Mammary microvascular endothelial cell (primary cell): ENCODE data around the gene PGBD1. TPM values are rescaled to one million over a fixed set of nuclear protein-coding genes. Genes with fewer than 3 reads are reported as not detected.

Experiments used
- total RNA-seq: library from RNA; depleted of rRNA; stranded (reverse); fragments of >200 nt; gene quantifications from 2 replicates; pipeline ENCODE4 v1.2.3, GENCODE V29; 2015

PGBD1 gene, protein sequence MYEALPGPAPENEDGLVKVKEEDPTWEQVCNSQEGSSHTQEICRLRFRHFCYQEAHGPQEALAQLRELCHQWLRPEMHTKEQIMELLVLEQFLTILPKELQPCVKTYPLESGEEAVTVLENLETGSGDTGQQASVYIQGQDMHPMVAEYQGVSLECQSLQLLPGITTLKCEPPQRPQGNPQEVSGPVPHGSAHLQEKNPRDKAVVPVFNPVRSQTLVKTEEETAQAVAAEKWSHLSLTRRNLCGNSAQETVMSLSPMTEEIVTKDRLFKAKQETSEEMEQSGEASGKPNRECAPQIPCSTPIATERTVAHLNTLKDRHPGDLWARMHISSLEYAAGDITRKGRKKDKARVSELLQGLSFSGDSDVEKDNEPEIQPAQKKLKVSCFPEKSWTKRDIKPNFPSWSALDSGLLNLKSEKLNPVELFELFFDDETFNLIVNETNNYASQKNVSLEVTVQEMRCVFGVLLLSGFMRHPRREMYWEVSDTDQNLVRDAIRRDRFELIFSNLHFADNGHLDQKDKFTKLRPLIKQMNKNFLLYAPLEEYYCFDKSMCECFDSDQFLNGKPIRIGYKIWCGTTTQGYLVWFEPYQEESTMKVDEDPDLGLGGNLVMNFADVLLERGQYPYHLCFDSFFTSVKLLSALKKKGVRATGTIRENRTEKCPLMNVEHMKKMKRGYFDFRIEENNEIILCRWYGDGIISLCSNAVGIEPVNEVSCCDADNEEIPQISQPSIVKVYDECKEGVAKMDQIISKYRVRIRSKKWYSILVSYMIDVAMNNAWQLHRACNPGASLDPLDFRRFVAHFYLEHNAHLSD
- 6.7 and 8.0 TPM in 2 replicates for total RNA-seq

GRCh38 chr6:28281288-28282064, at the start of gene PGBD1:
Gene PGBD1 (plus strand): TSS chr6:28281572. CDS start chr6:28283814, 2,242 bp downstream.

DNA sequence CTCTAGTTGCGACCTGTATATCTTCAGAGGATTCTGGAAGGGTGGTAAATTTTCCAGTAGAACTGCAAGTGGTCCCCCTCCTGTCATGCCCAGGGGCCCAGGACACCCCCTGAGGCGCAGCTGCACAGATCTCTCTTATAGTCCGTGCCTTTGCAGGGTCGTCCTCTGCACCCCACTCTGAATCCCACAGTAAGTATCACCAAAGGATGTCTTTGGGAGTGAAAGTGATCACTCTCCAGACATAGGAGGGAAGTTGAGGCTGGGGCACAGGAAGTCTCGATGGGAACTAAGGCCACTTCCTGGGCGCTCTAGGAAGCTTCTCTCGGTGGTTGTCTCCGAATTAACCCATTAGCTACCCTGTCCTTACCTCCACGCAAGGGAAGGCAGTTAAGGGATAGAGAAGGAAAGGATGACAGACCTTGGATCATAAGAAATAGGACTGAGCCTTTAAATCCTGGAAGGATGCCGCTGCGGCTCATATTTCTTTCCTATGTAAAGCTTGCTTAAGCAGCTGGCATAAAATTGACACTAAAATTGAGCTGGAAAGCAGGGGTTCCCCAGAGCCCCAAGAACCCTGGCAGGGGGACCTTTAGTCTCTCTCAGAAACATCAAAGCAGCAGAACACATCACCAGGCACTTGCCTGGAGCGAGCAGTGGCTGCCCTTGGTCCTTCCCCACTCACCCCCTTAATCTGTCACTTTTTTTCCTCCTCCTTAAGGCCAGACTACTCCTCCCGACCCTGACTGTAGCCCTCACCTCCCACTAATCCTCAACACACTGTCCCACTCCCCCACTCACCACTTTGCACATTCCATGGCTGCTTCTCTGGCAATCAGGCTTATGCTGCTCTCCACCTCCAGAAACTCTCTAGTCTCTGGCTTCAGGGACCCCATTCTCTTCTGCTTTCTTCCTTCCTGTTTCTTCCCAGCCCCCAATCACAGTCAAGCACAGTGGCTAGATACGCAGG, 29.1 kb upstream of the PGBD1 start, which contains the start of gene ZKSCAN4:
Gene ZKSCAN4 (minus strand): TSS at position 261 of the 967 bp plus-strand sequence. CDS start 289 bp downstream, outside the sequence.

DNA sequence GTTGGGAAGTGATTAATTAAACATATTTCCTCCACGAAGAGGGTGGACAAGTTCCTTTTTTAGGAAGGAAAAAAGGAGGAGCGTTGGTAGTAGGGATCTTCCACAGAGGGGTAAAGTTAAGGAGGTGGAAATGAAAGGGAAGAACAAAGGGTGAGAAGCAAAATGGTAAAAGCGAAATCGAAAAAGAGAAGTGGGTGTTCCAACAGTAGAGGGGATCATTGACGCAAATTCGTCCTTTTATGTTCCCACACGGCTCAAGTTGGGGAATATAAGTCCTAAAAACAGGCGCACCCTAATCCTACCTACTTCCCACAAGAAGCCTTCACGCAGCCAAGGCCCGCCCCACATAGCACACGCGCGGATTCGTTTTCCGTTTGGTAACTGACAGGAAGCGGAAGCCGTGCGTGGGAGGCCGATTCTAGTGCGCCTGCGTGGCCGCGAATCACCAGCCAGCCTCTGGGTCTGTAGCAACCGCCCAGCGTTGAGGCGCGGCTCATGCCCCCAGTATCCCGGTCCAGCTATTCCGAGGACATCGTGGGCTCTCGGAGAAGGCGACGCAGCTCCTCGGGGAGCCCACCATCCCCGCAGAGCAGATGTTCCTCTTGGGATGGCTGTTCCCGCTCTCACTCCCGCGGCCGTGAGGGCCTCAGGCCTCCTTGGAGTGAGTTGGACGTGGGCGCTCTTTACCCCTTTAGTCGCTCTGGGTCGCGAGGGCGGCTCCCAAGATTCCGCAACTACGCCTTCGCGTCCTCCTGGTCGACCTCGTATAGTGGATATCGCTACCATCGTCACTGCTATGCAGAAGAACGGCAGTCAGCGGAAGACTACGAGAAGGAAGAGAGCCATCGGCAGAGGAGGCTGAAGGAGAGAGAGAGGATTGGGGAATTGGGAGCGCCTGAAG, 22.2 kb upstream of the PGBD1 start, which contains the start of gene NKAPL:
Gene NKAPL (plus strand): TSS at position 421 of the 901 bp plus-strand sequence. CDS start 75 bp downstream, at position 496.

GRCh38 chr6:28266962-28267694, 14.2 kb upstream of the PGBD1 start, which contains the start of gene ZSCAN26:
Gene ZSCAN26 (plus strand): TSS chr6:28267143. CDS start chr6:28271920, 4,777 bp downstream.

GRCh38 chr6:28335564-28336283, 54.4 kb downstream of the PGBD1 start, which contains the start of gene ZSCAN31:
Gene ZSCAN31 (minus strand): TSS chr6:28336148. CDS start chr6:28329683, 6,465 bp downstream.

GRCh38 chr6:28349892-28350737, 68.7 kb downstream of the PGBD1 start, which contains the start of gene ZKSCAN3:
Gene ZKSCAN3 (plus strand): TSS chr6:28349947. CDS start chr6:28359587, 9,640 bp downstream.

Other genes starting within 250 kb of the PGBD1 start
- 0.20 and 0.49 TPM in 2 replicates for gene ZNF165, start 201.0 kb upstream of the PGBD1 start, total RNA-seq
- 2.9 and 3.4 TPM in 2 replicates for gene ZSCAN16, start 157.0 kb upstream of the PGBD1 start, total RNA-seq
- 5.5 and 7.0 TPM in 2 replicates for gene ZKSCAN8, start 139.7 kb upstream of the PGBD1 start, total RNA-seq
- gene ZSCAN9, start 56.3 kb upstream of the PGBD1 start, total RNA-seq: 7.2 and 8.0 TPM in 2 replicates
- gene ZKSCAN4, start 29.3 kb upstream of the PGBD1 start, total RNA-seq: 2.1 TPM in 2 replicates
- 0.53 and 1.3 TPM in 2 replicates for gene NKAPL, start 22.3 kb upstream of the PGBD1 start, total RNA-seq
- gene ZSCAN26, start 14.4 kb upstream of the PGBD1 start, total RNA-seq: 7.6 and 18.6 TPM in 2 replicates
- gene ZSCAN31, start 54.6 kb downstream of the PGBD1 start, total RNA-seq: 9.1 and 9.3 TPM in 2 replicates
- 2.6 and 3.1 TPM in 2 replicates for gene ZKSCAN3, start 68.4 kb downstream of the PGBD1 start, total RNA-seq
- gene ZSCAN12, start 118.2 kb downstream of the PGBD1 start, total RNA-seq: 2.1 and 2.5 TPM in 2 replicates
- gene ZSCAN23, start 161.9 kb downstream of the PGBD1 start, total RNA-seq: 0.10 TPM in 1 of 2 replicates, not detected in the other
- not detected in 2 replicates for gene GPX6, start 234.2 kb downstream of the PGBD1 start, total RNA-seq
- gene GPX5, start 244.3 kb downstream of the PGBD1 start, total RNA-seq: not detected in 2 replicates